Esophagus mucosa (tissue), 1 donor: ENCODE data around the gene ARHGAP40. TPM values are rescaled to one million over a fixed set of nuclear protein-coding genes. Genes with fewer than 3 reads are reported as not detected.

Experiments
- ATAC-seq: fragments of 200-7000 bp; cut with Tn5 transposase; one replicate; pipeline ENCODE4 v1.9.1; 2020
- total RNA-seq: library from RNA; stranded (reverse); gene quantifications from one replicate; pipeline ENCODE4 v1.2.4, GENCODE V29; 2023
- donor health status: DM: yes; HTN: yes; CAD: no.

Gene ARHGAP40
- total RNA-seq, 1 donor from 2014 or later = 10.3 TPM

- no peak for ATAC-seq
Measured at GRCh38 chr20:38685853-38686473, 84.4 kb downstream of the ARHGAP40 start.

GRCh38 chr20:38692436-38693411 is 91.1 kb downstream of the ARHGAP40 start:
- ATAC-seq = peak; percentile 31

- ATAC-seq = no peak
Measured at GRCh38 chr20:38697306-38697705, 95.7 kb downstream of the ARHGAP40 start.

- ATAC-seq = no peak
Measured at GRCh38 chr20:38698541-38698940, 96.9 kb downstream of the ARHGAP40 start.

- no peak for ATAC-seq
Measured at GRCh38 chr20:38700141-38700540, 98.5 kb downstream of the ARHGAP40 start.

Other genes starting within 250 kb of the ARHGAP40 start
- 32.2 TPM for gene SNHG17, start 166.5 kb upstream of the ARHGAP40 start, total RNA-seq
- gene RALGAPB, start 129.0 kb upstream of the ARHGAP40 start, total RNA-seq = 19.8 TPM
- not detected for gene ADIG, start 20.6 kb upstream of the ARHGAP40 start, total RNA-seq
- not detected for gene SLC32A1, start 122.7 kb downstream of the ARHGAP40 start, total RNA-seq
- 6.0 TPM for gene ACTR5, start 146.7 kb downstream of the ARHGAP40 start, total RNA-seq
- 2.3 TPM for gene PPP1R16B, start 203.9 kb downstream of the ARHGAP40 start, total RNA-seq